Activated T-cell treated with anti-CD3 and anti-CD28 coated beads, Interleukin-2, amount 50 U/mL, for 24 hours (primary cell): ENCODE results near the gene SFT2D2.

ENCODE experiments used
- DNase-seq: peaks from one replicate; pipeline ENCODE4 v3.0.0-alpha.2; 2020
- H3K27ac Mint-ChIP-seq: 2 replicates; pipeline ENCODE4 v1.8.0; 2020; ENCODE audit warnings: mild to moderate bottlenecking, mixed read lengths
- H3K27me3 Mint-ChIP-seq: 2 replicates; pipeline ENCODE4 v1.8.0; 2020; ENCODE audit warnings: mixed read lengths
- H3K36me3 Mint-ChIP-seq: 2 replicates; pipeline ENCODE4 v1.8.0; 2020; ENCODE audit warnings: low read depth, mixed read lengths
- H3K4me1 Mint-ChIP-seq: 2 replicates; pipeline ENCODE4 v1.8.0; 2020; ENCODE audit warnings: low read depth, mixed read lengths
- H3K4me3 Mint-ChIP-seq: 2 replicates; pipeline ENCODE4 v1.8.0; 2020; ENCODE audit warnings: mild to moderate bottlenecking, moderate library complexity, mixed read lengths
- H3K9me3 Mint-ChIP-seq: 2 replicates; pipeline ENCODE4 v1.8.0; 2020; ENCODE audit warnings: mixed read lengths

The SFT2D2 gene

DNA sequence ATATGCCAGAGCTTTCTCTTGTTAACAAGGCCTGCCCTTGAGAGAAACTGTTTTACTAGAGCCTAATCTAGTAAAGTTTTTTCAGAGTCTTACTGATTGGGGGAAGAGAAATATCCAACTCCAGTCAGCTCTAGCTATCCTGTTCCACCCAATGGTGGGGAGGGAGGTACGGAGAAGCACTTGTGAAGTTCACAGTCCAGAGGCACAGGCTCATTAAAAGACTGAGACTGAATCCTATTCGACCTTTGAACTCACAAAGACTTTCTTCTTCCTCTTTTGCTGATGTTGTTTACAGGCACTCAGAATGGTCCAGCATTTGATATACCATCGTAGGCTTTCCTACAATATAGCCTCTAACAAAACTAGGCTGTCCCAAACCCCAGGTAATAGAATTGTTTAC, 15.5 kb upstream of the SFT2D2 start:
- H3K27me3 Mint-ChIP-seq: no peaks in the 10 kb centered on the region
- no peak for DNase-seq
- H3K4me1 Mint-ChIP-seq: no peaks in the 10 kb centered on the region
- H3K36me3 Mint-ChIP-seq: peaks cover 15% of the 10 kb centered on the region
- H3K9me3 Mint-ChIP-seq: peaks cover 36% of the 10 kb centered on the region
- H3K27ac Mint-ChIP-seq: no peak overlapping the region
- H3K4me3 Mint-ChIP-seq: no peak overlapping the region

DNA sequence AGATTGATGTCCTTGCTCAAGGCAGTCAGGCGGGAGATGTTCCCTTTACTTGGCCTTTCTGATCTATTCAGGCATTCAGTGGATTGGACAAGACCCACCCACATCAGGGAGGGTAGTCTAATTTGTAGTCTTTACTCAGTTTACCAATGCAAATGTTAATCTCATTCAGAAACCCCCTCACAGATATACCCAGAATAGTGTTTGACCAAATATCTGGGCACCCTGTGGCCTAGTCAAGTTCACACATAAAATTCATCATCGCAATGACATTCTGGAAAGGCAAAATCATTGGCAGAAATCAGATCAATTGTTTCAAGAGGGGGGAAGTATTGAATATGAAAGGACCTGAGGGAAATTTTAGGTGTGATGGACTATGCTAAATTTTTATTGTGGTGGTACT, 12.5 kb upstream of the SFT2D2 start:
- H3K27ac Mint-ChIP-seq: no peak overlapping the region
- H3K4me1 Mint-ChIP-seq: no peaks in the 10 kb centered on the region
- no peak overlapping the region for H3K4me3 Mint-ChIP-seq
- no peak for DNase-seq
- H3K36me3 Mint-ChIP-seq: peaks cover 3% of the 10 kb centered on the region
- no peaks in the 10 kb centered on the region for H3K27me3 Mint-ChIP-seq
- H3K9me3 Mint-ChIP-seq: peaks cover 29% of the 10 kb centered on the region

DNA sequence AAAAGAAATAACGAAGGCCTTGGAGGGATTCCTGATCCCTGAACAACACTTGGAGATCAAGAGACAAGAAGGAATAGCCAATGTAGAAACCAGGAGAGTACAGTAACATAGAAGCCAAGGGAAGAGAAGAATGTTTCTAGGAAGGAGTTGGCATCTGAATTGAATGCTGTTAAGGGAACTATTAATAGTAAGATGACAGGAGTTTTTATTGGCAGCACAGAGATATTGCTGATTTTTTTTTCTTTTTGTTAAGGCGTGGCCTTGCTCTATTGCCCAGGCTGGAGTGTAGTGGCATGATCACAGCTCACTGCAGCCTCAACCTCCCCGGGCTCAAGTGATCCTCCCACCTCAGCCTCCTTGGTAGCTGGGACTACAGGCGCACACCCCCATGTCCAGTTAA, 9.6 kb upstream of the SFT2D2 start:
- Mint-ChIP-seq H3K4me1 (peaks cover 5% of the 10 kb centered on the region), H3K27ac (no peak overlapping the region), H3K36me3 (no peaks in the 10 kb centered on the region), H3K4me3 (no peak overlapping the region), H3K27me3 (peaks cover 4% of the 10 kb centered on the region), H3K9me3 (peaks cover 16% of the 10 kb centered on the region)
- DNase-seq: no peak

DNA sequence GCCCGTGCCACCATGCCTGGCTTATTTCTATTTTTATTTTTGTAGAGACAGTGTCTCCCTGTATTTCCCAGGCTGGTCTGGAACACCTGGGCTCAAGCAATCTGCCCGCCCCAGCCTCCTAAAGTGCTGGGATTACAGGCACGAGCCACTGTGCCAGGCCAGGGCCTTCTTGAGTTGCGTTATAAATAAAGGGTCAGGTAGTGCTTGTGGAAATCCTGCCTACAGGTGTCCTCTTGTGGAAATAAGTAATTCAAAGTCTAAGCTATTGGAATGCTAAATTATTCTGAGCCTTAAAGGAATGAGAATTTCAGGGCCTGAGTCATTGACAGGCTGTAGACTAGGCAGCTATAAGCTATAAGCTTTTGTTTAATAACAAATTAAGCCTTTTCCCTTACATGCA, 8.1 kb upstream of the SFT2D2 start:
- Mint-ChIP-seq H3K4me3 (no peak overlapping the region), H3K4me1 (peaks cover 5% of the 10 kb centered on the region), H3K9me3 (peaks cover 7% of the 10 kb centered on the region), H3K27me3 (peaks cover 7% of the 10 kb centered on the region), H3K27ac (no peak overlapping the region), H3K36me3 (no peaks in the 10 kb centered on the region)
- DNase-seq: no peak

DNA sequence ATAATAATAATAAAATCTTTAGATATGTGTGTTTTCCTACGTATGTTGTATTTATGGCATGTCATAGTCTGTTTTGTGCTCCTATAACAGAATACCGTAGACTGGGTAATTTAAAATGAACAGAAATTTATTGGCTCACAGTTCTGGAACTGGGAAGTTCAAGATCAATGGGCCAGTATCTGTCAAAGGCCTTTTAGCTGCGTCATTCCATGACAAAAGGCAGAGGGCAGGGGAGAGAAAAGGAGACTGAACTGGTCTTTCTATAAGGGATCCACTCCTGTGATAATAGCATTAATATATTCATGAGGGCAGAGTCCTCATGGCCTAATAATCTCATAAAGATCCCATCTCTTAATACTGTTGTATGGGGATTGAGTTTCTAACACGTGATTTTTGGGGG, 7.1 kb upstream of the SFT2D2 start:
- Mint-ChIP-seq H3K27ac (no peak overlapping the region), H3K27me3 (peaks cover 11% of the 10 kb centered on the region), H3K36me3 (no peaks in the 10 kb centered on the region), H3K4me1 (peaks cover 5% of the 10 kb centered on the region), H3K9me3 (no peaks in the 10 kb centered on the region), H3K4me3 (no peak overlapping the region)
- no peak for DNase-seq

DNA sequence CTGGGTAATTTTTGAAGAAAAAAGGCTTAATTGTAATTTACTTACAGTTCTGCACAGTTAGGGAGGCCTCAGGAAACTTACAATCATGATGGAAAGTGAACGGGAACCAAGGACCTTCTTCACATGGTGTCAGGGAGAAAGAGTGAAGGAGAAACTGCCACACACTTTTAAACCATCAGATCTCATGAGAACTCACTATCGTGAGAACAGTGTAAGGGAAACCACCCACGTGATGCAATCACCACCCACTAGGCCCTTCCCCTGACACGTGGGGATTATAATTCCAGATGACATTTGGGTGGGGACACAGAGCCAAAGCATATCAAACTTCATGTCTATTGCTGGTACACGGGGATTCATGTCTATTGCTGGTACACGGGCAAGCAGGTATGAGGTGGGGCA, 5.3 kb upstream of the SFT2D2 start:
- peak overlapping the region; percentile 37 for H3K4me3 Mint-ChIP-seq
- peak overlapping the region; percentile 22 for H3K27ac Mint-ChIP-seq
- peaks cover 11% of the 10 kb centered on the region for H3K27me3 Mint-ChIP-seq
- no peak for DNase-seq
- H3K9me3 Mint-ChIP-seq: no peaks in the 10 kb centered on the region
- peaks cover 17% of the 10 kb centered on the region for H3K4me1 Mint-ChIP-seq
- no peaks in the 10 kb centered on the region for H3K36me3 Mint-ChIP-seq

DNA sequence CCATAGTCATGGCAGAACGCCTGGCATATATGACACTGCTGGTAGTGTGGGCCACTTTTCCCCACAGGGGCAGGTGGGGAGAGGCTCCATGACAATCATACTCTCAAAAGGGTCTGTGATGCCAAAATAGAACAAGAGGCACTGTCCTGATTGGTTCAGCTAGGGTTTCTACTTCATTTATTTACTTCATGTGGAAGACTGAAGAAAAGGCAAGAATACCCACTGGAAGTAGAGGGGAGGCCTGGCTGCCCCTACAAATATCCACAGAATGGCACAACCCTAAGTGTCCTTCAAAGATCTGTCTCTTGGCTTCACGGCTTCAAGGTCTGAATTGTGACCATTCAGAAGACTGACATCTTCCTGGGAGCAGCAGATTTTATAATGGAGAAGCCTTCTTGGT, 4.5 kb upstream of the SFT2D2 start:
- Mint-ChIP-seq H3K9me3 (no peaks in the 10 kb centered on the region), H3K4me3 (no peak overlapping the region)

DNA sequence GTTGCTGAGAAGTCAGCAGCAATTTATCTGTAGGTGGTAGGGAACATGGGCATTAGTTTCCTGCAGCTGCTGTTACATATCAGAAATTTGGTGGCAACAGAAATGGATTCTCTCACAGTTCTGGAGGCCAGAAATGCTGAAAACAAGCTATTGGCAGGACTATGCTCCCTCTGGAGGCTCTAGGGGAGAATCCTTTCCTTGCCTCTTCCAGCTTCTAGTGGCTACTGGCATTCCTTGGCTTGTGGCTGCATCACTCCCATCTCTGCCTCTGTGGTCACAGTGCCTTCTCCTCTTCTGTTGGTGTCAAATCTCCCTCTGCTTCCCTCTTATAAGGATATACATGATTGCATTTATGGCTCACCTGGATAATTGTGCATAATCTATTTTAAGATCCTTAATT, 2.5 kb upstream of the SFT2D2 start:
- Mint-ChIP-seq H3K36me3 (peaks cover 16% of the 10 kb centered on the region), H3K4me3 (no peak overlapping the region), H3K27ac (no peak overlapping the region), H3K27me3 (peaks cover 11% of the 10 kb centered on the region), H3K9me3 (no peaks in the 10 kb centered on the region), H3K4me1 (peaks cover 32% of the 10 kb centered on the region)
- DNase-seq: no peak

More for the DNA sequence above, 4.5 kb upstream of the SFT2D2 start:
- no peak overlapping the region for H3K27ac Mint-ChIP-seq
- H3K36me3 Mint-ChIP-seq: no peaks in the 10 kb centered on the region
- no peak for DNase-seq
- peaks cover 18% of the 10 kb centered on the region for H3K4me1 Mint-ChIP-seq
- peaks cover 11% of the 10 kb centered on the region for H3K27me3 Mint-ChIP-seq

DNA sequence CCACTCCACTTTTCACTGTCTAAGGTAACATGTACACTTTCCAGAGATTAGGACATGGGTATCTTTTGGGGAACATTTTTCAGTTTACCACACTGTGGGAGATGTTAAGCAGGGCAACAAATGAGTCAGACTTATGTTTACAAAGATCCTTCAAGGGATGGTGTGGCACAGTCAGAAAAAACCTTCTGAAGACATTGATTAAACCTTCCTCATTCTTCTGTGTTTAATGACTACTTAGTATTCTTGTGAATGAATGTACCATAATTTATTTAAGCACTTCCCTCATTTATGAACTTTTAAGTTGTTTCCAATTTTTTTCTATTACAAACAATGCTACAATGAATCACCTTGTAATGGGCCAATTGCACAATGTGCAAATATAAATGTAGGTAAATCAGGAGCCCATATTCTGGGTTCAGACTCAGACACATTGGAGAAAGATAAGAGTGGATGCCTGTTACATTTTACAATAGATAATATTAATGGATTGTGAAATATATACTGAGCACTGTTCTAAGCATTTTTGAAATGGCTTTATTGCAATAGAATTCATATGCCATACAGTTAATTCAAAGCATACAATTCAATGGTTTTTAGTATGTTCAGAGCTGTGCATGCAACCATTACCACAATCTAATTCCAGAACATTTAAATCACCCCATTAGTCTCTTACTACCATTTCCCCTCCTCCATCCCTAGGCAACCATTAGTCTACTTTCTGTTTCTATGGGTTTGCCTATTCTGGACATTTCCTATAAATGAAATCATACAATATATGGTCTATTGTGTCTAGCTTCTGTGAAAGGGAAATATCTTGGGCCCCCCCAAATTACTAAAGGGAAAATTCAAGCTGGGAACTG, 1.9 kb upstream of the SFT2D2 start:
- DNase-seq: no peak
- Mint-ChIP-seq H3K36me3 (peaks cover 22% of the 10 kb centered on the region), H3K27ac (no peak overlapping the region), H3K27me3 (peaks cover 11% of the 10 kb centered on the region), H3K4me1 (peaks cover 39% of the 10 kb centered on the region), H3K9me3 (no peaks in the 10 kb centered on the region), H3K4me3 (no peak overlapping the region)

DNA sequence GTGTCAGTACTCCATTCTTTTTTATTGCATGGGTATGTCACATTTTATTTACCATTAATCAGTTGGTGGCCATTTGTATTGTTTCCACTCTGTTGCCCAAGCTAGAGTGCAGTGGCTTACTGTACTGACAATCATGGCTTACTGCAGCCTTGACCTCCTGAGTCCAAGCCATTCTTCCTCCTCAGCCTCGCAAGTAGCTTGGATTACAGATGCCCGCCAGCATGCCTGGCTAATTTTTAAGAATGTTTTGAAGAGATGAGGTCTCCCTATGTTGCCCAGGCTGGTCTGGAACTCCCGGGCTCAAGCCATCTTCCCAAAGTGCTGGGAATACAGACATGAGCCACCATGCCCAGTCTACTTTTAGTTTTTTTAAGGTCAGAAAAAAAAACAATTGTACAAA, 813 bp upstream of the SFT2D2 start:
- H3K27me3 Mint-ChIP-seq: peaks cover 11% of the 10 kb centered on the region
- no peak for DNase-seq
- peaks cover 33% of the 10 kb centered on the region for H3K36me3 Mint-ChIP-seq
- H3K4me3 Mint-ChIP-seq: peak overlapping the region; percentile 87
- peak overlapping the region; percentile 91 for H3K27ac Mint-ChIP-seq
- peaks cover 49% of the 10 kb centered on the region for H3K4me1 Mint-ChIP-seq
- H3K9me3 Mint-ChIP-seq: no peaks in the 10 kb centered on the region

DNA sequence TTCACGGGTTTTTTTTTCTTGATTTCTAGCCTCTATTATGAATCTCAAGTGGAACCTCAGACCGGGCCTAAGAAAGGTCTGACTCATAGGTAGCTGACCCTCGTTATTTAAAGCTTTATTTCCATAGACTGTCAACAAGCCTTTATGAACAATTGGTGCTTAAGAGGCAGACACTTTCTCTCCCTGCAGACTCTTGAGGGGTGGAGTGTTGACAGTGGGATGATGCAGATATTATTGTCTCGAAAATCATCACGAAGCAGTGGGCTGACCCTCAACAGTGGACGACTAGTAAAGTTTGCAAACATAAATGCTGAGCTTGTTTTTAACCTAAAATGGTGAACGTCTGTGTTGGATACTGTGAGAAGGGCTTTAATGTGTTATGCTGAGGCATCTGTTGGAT, 1.8 kb downstream of the SFT2D2 start:
- no peak for DNase-seq
- Mint-ChIP-seq H3K9me3 (no peaks in the 10 kb centered on the region), H3K27ac (peak overlapping the region; percentile 95), H3K4me1 (peaks cover 59% of the 10 kb centered on the region), H3K4me3 (peak overlapping the region; percentile 87), H3K27me3 (peaks cover 4% of the 10 kb centered on the region), H3K36me3 (peaks cover 58% of the 10 kb centered on the region)

DNA sequence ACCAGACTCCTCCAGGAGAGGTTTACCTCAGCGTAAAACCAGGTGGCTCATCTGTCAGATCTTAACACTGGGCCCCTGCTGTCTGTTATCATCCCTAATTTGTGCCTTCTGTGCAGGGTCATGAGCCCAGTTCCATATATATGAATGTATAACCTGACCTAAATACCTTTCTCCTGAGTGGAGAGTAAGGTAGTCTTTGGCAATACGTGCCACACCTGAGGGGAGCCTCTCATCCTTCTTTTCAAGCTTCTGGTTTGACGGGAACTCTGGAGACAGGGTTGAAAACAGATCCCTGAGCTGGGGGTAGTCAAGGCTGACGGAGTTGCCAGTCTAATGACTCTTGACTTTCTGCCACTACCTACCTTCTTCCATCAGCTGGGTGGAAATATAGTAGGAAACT, 4.1 kb downstream of the SFT2D2 start:
- Mint-ChIP-seq H3K4me3 (no peak overlapping the region), H3K9me3 (no peaks in the 10 kb centered on the region), H3K4me1 (peaks cover 70% of the 10 kb centered on the region), H3K36me3 (peaks cover 80% of the 10 kb centered on the region), H3K27me3 (no peaks in the 10 kb centered on the region), H3K27ac (no peak overlapping the region)
- DNase-seq: no peak

DNA sequence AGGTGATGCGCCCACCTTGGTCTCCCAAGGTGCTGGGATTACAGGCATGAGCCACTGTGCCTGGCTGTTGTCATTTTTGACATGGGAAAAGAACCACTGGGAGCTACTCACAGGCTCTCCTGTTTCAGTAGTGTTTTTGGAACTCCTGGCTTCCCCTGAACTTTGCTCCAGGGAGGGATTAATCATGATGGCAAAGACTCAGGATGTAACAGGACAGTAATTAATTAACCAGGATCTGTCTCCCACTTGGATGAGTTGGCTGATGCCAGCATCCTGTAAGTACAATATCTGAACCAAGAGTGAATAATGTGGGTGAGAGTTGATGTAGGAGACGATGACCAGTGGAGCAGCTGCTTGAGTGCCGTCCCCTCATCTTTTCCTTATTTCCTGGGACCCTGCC, 4.9 kb downstream of the SFT2D2 start:
- Mint-ChIP-seq H3K4me1 (peaks cover 71% of the 10 kb centered on the region), H3K9me3 (no peaks in the 10 kb centered on the region), H3K27ac (no peak overlapping the region), H3K36me3 (peaks cover 89% of the 10 kb centered on the region), H3K27me3 (no peaks in the 10 kb centered on the region), H3K4me3 (no peak overlapping the region)
- DNase-seq: no peak

DNA sequence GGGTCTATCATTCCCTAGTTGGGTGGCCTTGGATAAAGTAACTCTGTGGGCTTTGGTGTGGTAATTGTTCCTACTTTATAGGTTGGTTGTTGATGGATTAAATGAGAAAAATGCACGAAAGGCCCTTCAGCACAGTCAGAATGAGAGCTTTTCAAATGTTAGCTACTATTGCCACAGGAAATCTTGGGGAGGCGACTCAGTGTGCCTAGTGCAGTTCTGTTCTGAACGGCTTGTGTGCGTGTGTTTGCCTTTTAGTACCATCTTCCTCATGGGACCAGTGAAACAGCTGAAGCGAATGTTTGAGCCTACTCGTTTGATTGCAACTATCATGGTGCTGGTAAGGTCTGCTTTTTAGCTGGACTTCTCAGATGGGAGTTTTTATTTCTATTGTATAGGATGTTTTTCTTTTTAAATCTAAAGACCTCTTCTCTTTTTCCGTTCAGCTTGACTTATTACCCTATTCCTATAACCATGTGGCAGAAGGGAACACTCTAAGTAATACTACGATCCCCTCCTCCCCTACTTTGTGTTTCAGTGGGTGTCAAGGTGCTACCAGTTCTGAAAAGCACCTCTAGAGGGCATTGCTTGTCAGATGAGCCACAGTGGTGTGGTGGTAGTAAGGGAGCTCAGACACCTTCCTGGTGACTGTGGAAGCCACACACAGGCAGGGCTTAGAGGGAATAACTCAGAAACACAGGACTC, 9.2 kb downstream of the SFT2D2 start:
- Mint-ChIP-seq H3K36me3 (peaks cover 96% of the 10 kb centered on the region), H3K27ac (peak overlapping the region; percentile 79), H3K4me1 (peaks cover 66% of the 10 kb centered on the region), H3K27me3 (no peaks in the 10 kb centered on the region), H3K9me3 (no peaks in the 10 kb centered on the region), H3K4me3 (peak overlapping the region; percentile 5)
- DNase-seq: no peak

DNA sequence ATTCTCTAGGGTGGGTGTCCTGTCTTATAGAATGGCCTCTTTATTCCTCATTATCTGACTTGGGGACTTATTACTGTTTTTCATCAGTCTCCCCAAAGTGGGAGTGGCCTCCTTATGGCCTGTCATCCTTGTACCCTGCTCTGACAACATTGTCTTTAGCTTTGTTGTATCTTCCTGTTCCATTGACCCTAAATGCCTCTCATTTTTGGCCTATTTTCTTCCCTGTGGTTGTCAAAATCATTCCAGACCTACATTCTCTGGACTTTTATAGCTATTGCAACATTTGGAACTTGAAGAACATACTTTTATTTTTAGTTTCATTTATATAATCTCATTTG, 9.7 kb downstream of the SFT2D2 start:
- H3K36me3 Mint-ChIP-seq: peaks cover 97% of the 10 kb centered on the region
- no peak for DNase-seq
- H3K4me3 Mint-ChIP-seq: no peak overlapping the region
- peak overlapping the region; percentile 79 for H3K27ac Mint-ChIP-seq
- H3K27me3 Mint-ChIP-seq: no peaks in the 10 kb centered on the region
- peaks cover 64% of the 10 kb centered on the region for H3K4me1 Mint-ChIP-seq
- H3K9me3 Mint-ChIP-seq: no peaks in the 10 kb centered on the region
